HG03432 (cell line): Measurements from ENCODE around the gene MRPL53.
A peak's percentile ranks its signal among the peaks of the same experiment; 100 is the strongest.
"Not testable (repeated sequence)": the region's sequence is repeated elsewhere in the genome, so short reads cannot be mapped to it uniquely, and the experiment has no call there.

Experiments used
- ATAC-seq: cut with Tn5 transposase; IDR thresholded peaks from one replicate; pipeline ENCODE4 v1.9.1; 2021; ENCODE audit warnings: mild to moderate bottlenecking, moderate library complexity; ENCODE audit not compliant: unreplicated experiment

Gene MRPL53

DNA sequence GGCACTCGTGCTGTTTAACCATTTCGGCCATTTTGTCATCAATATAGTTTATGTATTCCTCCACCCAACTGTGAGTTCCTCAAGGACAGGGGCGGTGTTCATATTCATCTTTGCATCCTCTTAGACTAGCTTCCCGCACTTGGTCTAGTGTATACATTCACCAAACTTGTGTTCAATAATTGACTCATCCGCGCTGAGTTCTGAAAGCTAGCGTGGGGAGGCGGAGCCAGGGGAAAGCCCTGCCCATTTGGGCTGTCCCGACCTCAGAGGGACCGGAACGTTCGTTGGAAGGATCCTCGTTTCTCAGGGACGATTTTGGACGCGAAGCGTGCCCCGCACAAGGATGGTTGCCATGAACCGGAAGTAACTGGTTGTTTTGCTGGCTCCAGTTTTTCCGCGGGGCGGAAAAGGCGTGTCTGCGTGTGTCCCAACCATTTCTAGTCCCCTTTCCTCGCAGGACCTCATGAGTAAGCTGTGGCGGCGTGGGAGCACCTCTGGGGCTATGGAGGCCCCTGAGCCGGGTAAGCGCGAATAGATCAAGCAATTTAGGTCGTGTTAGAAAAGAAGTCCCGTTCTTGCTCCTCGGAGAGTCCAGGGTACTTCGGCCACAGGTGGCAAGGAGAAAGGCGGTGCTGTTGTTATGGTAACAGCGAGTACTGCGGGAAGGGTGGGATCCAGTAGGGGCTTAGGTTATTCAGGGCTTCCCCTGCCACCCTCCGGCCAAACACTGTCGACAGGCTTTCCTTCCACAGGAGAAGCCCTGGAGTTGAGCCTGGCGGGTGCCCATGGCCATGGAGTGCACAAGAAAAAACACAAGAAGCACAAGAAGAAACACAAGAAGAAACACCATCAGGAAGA is 17.6 kb downstream of the MRPL53 start, which contains the start of gene INO80B:
Gene INO80B (plus strand): TSS at position 434 of the 858 bp plus-strand sequence. CDS start 30 bp downstream, at position 464.
- ATAC-seq, result peak; percentile 45

DNA sequence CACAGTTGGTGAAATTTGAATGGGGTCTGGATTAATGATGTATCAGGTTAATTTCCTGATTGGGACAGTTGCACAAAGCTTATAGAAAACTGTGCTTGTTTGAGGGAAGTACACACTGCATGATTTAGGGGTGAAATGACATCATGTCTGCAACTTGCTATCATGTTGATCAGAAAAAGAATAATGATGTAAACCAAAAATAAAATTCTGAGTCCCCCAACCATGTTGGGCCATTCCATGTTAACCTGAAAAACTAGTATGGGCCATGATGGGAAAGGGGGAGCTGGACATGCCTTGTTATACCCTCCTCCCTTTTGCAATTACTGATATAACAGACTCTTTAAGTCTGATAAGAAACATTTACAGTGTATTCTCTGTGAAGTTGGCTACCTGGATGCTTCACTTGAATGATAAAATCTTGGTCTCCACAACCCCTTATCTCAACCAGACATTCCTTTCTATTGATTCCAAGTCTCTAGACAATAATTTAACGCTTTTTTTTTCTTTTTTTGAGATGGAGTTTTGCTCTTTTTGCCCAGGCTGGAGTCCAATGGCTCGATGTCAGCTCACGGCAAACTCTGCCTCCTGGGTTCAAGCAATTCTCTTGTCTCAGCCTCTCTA is 21.8 kb downstream of the MRPL53 start:
- no peak for ATAC-seq

DNA sequence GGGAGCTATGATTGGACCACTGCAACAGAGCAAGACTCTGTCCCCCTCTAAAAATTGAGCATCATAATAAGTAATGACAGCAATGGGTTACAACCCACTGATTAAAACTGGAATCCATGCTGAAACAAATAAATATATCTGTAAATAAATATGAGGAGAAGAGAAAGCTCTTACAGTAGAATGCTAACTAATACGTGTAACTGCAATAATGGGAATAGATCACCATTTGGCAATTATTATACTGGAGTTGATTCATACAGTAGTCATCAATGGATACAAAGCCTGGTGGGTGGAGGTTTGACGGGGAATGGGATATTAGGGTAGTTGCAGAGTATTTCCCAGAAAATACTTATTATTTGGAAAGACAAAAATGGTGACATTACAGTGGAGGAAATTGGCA is 23.7 kb downstream of the MRPL53 start:
- ATAC-seq, result no peak

DNA sequence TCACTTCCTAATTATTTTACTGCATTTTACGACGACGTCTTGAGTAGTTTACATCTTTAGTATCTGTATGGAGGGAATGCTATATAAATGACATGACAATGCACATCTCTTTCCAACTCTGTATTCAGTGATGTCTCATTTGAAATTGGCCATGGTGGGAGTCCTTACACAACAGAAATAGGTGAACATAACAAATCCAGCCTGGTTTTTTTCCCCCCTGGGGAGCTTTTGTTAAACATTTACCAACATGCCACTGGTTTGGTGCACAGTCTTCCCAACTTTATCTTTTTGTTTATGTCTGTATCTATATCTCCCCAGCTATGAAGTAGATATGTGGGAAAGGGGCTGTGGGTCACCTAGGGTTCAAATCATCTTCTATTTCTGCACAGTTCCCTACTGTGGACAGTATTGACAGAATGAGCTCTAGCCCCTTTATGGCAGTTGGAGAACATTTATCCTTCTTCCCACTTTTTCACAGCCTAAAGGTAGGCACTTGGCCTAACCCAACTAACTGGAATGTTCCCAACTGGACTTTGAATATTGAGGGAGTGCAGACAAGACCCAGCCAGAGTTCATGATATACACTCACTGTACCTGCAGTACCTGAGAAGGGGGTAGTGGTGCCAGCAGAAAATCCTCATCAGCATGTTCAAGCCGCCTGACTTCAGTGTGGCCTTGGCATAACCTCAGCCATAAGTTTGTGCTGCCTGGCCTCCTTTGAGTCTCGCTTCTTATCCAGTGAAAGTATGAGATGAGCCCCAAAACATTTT is 25.1 kb downstream of the MRPL53 start:
- ATAC-seq, result no peak

DNA sequence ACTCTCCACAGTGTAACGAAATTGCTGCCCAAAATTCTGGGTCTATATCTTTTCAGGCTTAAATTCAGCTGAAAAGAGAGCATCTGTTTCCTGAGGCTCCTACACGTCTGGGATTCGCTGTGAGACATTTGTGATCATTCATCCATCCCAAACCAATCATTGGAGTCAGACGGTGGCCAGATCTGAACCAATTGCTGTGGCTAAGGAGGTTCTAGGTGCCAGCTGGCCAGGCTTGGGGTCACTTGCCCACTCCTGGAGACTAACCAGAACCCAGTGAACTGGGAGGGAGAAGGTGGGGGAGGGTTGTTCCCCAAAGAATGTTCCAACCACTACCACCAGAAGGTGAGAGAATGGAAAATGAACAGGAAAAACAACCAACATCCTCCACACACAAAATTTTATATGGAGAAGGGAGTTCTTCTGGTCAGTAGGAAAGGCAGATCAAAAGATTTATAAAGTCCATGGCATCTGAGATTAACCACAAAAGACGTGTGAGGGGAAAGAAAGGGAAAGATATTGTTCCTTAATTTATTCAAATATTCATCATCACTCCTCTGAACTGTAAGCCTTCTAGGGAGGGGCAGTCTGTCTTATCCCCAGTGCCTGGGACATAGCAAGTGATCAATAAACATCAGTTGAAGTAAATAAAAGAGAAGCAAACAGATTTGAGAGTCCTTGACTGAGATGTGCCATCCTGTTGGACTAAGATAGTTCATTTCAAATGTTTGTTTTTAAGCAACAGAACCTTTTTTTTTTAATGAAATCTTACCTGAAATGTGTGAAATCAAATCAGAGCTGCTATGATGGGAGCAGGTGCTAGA is 27.8 kb downstream of the MRPL53 start:
- no peak for ATAC-seq

DNA sequence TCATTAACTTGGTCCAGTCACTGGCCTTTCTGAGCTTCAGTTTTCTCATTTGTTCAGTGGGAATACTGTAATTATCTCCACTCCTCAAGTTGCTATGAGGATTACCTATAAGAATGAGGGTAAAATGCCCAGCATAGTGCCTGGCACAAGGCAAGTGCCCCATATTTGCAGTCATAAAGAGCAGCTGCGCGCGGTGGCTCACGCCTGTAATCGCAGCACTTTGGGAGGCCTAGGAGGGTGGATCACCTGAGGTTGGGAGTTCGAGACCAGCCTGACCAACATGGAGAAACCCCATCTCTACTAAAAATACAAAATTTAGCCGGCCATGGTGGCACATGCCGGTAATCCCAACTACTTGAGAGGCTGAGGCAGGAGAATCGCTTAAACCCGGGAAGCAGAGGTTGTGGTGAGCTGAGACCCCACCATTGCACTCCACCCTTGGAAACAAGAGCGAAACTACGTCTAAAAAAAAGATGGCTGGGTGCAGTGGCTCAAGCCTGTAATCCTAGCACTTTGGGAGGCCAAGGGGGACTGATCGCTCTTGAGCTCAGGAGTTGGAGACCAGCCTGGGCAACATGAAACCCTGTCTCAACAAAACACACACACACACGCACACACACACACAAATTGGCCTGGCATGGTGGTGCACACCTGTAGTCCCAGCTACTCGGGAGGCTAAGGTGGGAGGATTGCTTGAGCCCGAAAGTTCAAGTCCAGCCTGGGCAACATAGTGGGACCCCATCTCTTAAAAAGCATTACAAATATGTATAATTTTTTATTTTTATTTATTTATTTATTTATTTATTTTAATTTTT is 29.8 kb downstream of the MRPL53 start:
- not testable (repeated sequence) for ATAC-seq

DNA sequence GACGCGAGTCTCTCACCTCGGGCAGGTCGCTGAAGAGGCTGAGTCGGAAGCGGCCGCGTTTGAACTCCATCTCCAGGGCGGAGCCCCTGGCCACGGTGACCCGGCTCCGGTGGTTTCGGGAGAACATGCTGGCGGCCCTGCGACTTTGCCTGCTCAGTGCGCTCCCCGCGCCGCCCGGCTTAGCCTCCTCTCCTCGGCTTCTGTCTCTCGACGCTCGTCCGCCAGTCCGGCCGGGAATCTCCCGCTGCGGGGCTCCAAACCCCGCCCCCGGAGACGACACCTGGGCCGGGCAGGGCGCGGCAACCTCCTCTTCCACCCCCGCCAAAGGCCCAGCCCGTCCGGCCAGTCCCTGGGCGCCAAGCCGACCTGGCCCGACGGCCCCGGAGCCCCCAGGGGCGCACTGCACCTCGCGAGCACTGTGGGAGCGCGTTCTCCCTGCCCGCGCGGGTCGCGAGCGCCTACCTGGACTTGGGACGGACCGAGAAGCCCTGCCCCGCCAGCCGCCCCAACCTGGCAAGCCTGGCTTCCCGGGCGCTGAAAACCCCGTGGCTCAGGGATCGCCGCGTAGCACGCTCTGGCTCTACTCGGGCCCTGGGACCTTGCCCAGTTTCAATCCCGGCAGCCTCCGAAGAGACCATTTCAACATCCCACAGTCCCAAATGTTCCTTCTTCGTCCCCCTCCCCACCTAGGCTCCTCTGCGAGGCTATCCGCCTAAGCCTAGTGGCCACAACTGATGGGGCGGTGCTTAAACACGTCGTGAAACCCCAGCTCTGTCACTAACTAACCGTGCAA is 30.6 kb downstream of the MRPL53 start, which contains the start of gene RTKN:
Gene RTKN (minus strand): TSS at position 248 of the 793 bp plus-strand sequence. CDS start 121 bp downstream, at position 127.
- ATAC-seq, result peak; percentile 29

DNA sequence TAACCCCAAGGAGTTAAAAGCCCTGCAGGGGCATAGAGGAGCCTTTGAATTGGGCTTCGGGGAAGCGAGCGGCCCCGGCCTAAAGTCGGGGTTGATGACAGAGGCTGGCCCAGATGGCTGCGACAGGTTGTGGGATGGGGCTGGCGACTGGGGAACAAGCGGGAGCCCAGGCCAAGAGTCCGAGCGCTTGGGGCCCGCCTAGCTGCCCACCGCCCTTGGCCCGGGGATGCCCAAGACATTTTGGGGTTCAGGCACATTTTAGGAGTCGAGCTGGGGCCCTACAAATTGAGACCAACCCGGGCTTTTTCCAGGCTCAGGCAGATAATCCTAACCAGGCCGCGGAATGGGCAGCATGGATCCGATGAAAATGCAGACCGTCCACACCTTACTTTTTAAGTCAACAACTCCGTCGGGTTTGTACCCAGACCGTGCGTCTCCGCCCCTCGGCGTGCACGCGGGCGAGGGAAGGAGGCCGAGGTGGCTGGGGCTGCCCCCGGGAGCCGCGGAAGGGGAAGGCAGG is 31.2 kb downstream of the MRPL53 start:
- peak; percentile 32 for ATAC-seq

DNA sequence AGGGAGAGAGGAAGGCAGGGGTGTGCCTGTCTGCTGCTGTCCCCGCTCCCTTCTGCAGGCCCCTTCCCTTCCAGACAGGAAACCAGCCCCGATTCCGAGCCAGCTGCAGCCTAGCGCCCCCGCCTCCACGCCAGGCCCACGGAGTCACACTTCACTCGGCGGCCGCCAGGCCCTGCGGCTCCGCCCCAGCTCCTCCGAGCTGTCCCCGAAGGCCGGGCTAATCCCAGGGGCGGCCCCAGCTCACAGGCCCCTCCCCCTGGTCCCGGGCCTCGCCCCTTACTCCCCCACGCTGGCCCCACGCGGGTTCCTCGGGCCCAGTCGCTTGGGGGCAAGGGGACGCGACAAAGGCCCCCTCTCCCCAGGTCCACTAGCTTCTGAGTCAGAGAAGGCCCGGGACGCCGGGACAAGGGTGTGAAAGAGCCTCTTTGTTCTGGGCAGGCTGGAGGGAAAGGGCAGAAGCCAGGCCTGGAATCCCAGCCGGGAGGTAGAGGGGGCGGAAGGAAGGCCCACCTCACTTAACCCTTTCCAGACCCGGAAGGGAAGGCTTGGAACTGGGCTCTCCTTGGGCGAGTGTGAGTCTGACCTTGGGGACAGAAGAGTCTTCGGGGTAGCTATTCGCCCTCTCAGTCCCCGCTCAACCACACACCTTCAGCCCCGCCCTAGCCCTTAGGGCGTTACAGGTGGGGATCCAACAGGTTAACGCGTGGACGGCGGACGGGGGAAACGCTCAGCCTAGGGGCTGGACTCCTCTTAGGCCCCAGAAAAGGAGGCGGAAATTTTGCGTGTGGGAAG is 31.9 kb downstream of the MRPL53 start:
- peak; percentile 91 for ATAC-seq

DNA sequence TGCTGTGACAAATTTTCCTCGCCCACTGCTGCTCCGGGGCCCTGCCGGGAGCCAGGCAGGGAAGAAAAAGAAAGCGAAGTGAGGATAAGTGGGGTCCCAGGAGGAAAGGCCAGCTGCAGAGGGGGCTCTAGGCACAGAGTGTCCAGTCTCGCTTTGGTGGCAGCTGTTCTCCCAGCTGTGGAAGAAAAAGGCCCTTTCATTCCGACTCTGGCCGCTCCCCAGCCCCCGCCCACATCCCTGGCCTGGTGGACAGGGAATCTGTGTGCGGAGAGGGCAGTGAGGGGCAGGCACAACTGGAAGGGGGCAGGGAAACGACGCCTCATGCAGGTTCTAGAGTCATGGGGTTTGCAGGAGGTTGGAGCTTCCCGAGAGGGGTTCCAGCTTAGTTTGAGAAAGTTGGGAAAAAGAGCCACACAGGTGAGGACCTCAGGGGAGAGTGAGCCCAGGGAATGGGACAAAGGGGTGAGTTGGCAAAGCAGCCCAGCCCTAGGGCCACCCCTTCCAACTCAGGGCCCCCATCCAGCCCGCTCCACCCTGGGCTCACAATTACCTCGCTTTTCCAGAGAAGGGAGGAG is 32.6 kb downstream of the MRPL53 start:
- no peak for ATAC-seq

DNA sequence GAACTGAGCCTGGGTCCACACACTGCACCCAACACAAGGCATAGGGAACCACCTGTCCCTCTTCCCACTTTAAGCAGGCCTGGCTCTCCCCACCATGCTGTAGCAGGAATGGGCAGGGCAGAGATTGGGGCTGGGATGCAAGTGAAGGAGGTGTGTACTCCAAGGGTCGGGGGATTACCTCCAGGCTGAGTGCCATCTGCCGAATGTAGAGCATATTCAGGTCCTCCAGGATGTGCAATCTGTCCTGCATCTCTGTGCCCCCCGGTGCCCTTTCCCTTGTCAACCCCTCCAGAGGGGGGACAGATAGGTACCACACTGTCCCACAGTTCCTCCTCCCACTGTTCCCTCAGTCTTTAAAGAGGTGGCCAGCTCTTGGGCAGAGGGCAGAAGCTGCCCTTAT is 33.1 kb downstream of the MRPL53 start:
- no peak for ATAC-seq

DNA sequence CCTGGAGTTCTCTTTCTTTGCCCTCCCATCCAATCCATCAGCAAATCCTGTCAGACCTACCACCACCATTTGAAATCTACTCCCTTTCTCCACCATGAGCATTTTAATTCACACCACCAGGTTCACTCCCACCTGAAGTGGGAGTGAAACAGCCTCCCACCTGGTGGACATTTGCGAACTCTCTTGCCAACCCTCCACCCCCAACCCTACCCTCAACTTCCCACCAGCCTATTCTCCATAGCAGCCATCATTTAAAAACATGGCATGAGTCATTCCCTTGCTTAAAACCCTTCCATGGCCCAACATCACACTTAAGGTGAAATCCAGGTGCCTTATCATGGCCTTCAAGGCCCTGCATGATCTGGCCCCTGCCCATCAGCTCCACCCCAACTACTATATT is 34.2 kb downstream of the MRPL53 start:
- ATAC-seq, result no peak

DNA sequence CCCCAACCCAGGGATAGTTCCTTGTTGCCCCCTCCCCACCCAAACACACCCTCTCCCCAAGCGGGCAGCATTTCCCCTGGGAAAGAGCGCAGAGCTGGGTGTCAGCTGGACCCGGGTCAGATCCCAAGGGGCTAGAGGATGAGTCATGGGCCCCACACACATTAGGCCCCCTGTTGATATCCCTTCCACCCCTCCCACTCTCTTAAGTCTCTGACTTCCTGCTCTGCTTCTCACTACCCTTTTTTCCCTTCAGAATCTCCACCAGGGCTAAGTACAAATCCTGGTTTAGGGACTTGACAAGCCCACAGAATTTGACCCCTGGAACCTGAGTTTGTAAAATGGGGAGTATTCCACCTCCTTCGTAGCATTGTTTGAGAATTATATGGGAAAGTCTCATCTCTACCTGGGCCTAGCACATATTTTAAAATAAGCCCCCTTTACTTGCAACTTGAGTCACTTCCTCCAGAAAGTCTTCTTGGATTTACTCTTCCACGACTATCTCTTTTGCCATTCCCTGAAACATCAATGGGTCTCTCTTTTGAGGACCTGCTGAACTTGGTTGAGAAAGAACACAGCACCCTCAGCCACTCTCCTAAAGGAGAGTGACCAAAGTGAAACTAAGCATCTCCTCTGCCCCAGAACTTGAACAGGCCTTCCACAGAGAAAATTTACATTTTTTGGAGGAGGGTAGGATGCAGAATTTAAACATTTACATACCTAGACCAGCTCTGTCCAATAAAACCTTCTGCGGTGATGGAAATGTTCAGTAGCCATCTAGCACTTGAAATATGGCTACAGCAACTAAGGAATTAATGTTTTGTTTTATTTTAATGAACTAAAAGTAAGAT is 35.4 kb downstream of the MRPL53 start:
- no peak for ATAC-seq

DNA sequence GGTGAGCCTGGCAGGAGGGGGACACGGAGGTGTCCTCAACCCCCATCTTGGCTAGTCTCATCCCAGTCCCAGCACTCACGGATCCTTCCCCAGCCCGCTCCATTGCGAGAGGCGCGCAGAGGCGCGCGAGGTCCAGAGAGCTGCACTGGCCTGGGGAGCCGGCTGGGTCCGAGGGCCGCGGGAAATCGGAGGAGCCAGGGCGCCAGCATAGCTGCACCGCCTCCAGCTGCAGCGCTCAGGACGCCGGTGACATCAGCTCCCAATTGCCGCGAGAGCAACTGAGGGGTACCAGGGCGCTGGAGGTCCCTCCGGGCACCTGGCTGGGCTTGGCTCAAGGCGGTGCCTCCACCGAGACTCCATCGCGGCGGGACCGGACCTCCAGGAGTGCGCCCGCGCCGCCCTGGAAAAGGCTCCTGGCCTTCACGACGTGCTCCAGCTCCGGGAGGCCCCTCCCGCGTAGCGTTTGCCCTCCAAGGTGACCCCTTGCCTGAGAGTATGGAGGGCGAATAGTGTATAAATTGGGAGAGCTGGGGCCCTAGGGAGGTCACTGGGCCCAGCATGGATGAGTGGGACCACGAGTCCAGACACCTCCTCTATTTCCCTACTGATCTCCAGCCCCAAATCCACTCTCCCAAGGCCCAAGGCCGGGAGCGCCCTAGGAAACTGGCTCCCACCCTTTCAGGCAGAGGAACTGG is 36.2 kb downstream of the MRPL53 start:
- ATAC-seq, result no peak

DNA sequence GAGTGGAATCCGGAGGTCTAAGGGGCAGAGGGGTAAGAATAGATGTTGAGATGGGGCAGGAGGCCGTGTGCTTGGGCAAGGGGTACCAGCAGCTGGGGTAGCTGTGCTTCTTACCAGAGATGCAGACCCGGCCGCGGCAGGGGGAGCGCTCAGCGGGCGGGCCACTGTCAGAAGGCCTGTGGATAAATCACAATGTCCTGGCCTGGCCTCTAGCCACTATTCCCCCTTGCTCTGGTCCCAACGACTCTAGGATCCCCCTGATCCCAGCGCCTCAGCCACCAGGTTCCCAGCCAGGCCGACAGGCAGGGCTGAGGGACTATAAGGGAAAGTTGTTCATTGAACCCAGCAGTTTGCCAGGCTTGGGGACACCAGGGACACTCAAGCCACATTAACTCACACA is 42.0 kb downstream of the MRPL53 start:
- ATAC-seq, result no peak
